GM18873 (cell line): ENCODE data around the gene FRMD5.

Experiments
- ATAC-seq: cut with Tn5 transposase; IDR thresholded peaks from one replicate; pipeline ENCODE4 v1.9.1; 2021; ENCODE audit warnings: mild to moderate bottlenecking, moderate library complexity, moderate number of reproducible peaks; ENCODE audit not compliant: unreplicated experiment, low FRiP score

Gene FRMD5

DNA sequence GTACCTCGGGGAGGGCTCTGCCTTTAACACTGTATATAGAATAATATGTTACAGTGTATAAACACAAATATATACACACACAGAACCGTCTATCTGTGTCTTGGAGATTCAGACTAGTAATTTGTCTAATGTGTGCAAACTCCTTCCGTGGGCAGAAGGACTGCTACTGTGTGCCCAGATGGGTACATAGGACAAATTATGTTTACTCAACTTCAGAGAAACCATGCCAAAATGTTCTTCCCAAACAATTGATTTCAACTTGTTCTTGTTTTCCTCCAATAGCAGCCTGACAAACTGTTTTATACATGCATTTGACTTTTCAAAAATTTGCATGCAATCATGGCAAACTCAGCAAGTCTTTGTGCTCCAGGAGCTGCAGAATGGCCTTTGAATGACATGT lies 97.5 kb downstream of the FRMD5 start:
- no peak for ATAC-seq

DNA sequence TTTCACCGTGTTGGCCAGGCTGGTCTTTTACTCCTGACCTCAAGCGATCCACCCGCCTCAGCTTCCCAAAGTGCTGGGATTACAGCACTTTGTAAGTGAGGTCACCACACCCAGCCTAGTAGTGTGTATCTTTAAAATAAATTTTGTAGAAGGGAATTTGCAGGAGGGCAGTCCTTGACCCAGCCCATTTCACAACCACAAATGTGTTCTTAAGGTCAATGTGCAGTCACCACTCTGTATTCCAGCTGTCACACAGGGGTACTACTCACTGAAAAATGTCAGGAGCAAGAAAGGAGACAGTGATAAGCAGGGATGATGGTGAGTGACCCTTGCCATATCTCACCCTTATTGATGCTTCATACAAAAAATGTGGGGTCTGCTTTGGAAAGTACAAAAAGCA lies 98.5 kb downstream of the FRMD5 start:
- no peak for ATAC-seq

DNA sequence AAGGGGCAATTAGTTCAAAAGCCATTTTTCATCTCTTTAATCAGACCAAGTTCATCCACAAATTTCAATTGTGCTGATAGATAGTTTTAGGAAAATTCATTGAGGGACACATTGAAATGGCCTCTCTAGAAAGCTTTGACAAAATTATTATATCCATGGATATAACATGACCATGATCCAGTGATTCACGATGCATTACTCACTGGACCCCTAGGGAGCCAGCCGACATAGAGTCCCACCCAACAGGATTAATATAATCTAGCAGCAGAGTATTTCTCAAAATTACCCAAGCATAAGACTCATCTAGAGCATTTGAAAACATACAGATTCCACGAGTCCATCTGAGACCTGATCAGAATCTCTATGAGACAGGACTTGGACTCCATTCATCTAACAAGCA lies 100.3 kb downstream of the FRMD5 start:
- no peak for ATAC-seq

DNA sequence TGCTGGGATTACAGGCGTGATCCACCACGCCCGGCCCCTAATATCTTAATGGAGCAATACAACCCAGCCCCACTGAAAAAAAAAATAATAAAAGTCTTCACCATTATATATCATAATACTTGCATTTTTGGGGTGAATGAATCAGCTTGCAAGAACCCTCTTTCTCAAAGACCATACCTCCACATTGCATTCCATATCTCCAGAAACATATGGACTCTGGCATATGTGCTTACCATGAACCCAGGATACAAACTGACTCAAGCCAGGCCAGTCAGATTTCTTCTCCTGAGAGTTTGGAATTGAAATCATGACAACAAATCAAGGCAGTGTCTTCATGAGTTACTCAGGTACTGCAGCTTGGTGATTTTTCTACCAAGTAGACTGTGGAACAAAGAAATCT lies 101.2 kb downstream of the FRMD5 start:
- no peak for ATAC-seq

DNA sequence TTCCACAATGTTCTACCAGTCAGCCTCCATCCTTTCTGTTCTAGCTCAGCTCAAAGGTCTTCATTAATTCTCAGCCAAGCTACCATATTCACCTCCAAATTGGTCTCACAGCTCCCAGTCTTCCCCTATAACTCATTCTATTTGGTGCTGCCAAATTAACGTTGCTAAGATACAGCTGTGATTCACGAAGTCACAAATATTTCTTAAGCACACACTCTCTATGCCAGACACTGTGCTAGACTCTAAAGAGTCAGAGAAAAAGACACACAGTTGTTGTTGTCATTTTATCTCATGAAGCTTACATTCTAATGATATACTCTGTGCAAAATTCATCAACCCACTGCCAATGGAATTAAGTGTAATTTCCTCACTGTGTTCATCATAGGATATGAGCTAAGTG lies 102.8 kb downstream of the FRMD5 start:
- no peak for ATAC-seq

DNA sequence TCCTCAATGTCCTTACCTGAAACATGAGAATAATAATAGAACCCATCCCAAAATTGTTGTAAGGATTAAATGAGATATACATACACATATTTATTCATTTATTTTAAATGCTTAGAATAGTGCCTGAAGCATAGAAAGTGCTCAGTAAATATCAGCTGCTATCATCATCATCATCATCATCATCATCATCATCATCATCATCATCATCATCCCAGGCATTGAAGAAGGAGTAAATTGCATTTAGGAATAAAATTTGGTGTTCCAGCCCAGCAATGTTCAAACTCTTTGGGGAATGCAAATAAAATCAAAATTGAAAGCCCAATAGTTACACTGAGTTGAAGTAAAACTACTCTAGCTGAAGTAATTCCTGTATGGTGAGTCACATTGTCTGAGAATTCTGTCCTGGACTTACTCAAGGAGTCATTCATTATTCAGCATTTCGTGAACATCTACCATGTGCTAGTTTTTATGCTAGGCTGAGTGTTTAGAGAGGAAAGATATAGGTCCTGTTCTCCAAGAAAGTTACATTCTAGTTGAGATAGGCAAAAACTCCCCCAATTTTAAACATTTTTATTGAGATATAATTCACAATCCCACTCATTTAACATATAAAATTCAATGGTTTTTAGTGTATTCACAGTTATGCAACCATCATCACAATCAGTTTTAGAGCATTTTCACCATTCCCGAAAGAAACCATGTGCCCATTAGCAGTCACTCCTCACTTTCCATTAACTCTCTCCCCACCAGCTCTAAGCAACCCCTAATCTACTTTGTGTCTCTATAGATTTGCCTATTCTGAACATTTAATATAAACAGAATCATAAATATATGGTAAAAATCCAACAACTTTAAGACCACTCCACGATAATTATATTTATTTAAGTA lies 107.2 kb downstream of the FRMD5 start:
- no peak for ATAC-seq

DNA sequence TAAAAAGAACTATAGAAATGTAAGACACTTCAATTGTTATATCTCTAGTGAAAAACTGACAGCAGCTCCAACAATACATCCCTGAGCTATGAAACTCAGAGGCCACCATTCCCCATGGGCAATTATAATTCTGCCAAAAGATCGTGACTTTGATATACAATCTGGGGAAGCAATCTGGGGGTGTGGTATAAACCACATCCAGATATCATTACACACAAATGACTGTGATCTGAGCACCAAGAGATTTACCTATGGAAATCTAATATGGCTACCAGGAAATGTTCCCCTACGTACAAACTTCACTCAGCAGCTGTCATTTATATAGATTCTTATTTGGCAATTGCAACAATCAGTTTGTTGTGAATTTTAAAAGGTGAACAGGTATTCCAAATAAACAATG lies 110.3 kb downstream of the FRMD5 start:
- ATAC-seq, result no peak

DNA sequence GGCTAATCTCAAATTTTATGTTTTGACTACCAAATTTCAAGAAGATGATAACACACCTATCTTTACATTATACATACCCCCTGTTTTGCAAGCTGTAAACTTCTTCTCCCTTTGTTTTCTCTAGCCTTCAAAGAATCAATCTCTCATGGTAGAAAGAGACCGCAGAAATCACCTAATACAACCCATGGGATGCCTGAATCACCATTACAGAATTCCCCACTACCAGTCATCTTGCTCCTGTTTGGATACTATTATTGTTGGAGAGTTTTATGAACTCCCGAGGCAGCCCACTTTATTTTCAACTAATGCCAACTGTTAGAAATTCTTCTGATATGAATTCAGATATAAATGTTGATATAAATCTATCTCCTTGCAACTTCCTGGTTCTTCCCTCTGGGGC lies 110.9 kb downstream of the FRMD5 start:
- ATAC-seq, result no peak

DNA sequence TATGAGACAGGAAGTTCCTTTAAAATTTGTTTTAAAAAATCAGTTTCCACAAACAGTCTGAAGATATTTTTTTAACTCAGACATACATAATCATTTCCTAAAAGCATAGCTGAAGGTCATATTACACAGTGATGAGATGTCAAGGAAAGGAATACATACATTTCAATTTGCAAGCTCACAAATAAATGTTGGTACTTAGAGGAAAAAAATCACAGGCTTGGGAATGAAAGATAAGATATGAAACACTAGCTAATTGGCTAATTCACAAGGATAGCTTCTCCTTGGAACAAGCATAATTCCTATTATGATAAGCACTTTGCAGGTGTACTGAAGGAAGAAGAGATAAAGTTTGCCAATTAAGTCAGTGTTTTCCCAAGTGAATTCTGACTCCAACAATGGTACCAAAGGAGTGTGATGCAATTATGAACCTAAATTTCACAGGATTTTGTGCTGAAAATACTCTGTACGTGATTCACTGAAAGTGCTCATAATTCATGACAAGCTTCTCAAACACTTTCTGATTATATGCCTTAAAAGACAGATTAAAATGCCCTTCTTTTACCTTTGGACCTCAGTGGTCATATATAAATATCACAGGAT lies 112.4 kb downstream of the FRMD5 start:
- no peak for ATAC-seq

DNA sequence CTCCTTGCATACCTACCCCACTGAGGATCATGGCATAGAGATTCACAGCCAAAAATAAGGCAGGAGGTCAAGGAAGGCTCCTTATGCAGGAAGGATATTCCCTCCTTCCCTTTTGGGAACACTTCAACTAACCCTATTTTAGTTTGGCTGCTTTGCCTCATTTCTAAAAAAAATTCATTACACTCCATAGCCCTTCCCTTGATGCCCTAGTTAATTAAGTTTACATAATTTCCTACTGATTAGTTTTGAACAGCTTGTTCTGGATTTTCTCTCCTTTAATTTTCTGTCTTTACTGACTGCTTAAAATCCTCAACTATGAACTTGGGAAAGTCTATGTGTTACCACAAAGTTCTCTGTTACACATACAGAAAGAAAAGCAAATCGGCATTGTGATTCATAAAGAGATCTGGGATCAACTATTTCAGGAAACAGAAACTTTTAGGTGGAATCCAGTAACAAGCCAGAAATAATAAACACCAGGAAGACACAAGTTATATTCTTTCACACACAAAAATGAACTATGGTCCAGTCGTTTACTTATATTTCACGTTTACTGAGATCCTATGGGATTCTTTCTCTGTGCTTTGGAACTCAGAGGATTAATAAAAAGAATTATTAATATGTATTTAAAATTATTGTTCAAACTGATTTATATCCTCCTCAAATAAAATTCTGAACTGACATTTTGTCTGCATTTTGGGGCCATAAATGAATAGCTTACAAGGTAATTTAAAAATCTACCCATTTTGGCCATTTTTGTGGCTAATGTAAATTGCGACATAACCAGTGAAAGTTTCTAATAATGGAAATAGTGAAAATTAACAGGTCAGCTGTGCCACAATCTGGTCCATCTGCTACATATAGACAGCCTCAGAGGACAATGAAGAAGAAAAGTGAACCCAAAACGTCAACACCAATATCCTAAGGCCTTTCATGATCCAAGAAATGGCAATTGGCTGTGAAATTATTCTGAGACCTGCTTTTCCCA lies 113.8 kb downstream of the FRMD5 start:
- no peak for ATAC-seq

DNA sequence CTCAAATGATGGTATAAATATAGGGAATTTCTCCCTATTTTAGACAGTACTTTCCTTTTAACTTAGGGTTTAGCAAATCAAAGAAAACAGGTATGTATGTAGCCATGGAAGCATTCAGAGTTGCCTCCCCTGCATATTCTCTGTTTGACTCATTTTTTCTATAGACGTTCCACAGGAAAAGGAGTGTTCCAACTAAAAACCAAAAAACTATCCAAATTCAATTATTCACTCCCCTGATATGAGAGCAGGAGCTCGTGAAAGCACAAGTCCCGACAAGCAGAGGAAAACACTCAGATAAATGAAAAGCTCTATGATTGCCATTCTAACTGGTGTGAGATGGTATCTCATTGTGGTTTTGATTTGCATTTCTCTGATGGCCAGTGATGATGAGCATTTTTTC lies 119.5 kb downstream of the FRMD5 start:
- no peak for ATAC-seq

DNA sequence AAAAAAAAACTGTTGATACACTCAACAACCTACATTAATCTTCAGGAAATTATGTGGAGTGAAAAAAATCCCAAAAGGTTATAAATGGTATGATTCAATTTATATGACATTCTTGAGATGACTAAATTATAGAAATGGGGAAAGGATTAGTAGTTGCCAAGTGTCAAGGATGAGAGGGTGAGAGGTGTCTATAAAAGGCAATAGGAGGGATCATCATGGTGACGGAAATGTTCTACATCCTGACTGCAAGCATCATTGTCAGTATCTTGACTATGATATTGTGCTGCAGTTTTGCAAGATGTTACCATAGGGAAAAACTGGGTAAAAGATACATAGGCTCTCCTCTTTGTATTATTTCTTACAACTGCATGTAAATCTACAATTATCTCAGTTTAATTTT lies 125.6 kb downstream of the FRMD5 start:
- ATAC-seq, result no peak

DNA sequence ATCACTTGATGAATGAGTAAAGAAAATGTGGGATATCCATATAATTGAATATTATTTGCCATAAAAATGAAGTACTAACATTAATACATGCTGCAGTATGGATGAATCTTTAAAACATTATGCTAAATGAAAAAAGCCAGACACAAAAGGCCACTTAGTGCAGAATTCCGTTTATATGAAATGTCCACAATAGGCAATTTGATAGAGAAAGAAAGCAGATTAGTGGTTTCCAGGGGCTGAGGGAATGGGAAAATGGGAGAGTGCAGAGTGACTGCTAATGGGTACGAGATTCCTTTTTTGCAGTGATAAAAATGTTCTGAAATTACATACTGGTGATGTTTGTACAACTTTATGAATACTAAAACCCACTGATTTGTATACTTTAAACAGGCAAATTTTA lies 126.7 kb downstream of the FRMD5 start:
- ATAC-seq, result no peak

DNA sequence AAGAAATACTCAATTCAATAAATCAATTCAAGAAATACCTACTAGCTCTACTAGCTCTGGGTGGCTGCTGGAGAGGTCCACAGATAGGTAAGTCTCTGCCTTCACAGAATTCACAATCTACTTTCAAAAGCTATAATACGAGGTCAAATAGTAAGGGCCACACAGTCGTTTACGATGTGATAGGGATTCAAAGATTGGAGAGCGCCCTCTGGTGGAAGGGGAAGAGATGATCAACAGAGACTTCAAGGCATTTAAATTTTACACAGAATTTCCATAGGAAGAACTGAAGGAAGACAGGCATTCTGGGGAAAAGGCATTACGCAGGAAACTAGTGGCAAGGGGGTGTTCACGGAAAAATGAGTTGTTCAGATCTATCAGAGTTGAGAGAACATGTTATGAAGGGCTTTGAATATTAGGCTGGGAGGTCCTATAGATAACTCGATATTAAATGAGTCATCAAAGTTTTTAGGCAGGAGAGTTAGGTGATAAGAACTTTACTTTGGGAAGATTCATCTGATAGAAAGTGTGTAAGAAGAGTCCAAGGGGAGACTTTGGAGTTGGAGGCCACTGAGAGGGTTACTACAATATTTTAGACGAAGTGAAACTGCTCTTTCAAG lies 128.8 kb downstream of the FRMD5 start:
- ATAC-seq, result no peak

DNA sequence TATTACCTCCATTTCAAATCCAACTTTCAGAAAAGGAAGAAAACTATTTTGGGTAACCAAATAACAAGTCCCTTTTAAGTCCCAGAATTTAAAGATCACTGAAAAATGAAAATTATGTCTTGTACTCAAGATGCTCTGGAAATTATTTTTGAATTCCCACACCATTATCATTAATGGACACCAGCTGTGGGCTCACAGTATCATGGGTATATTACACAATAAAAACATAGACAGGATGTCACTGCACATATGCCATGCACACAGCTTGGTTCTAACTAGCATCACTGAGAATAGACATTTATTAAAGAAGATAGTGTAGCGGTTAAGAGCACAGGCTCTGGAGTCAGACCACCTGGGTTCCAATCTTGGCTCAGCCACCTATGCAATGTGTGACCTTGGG lies 130.4 kb downstream of the FRMD5 start:
- no peak for ATAC-seq

DNA sequence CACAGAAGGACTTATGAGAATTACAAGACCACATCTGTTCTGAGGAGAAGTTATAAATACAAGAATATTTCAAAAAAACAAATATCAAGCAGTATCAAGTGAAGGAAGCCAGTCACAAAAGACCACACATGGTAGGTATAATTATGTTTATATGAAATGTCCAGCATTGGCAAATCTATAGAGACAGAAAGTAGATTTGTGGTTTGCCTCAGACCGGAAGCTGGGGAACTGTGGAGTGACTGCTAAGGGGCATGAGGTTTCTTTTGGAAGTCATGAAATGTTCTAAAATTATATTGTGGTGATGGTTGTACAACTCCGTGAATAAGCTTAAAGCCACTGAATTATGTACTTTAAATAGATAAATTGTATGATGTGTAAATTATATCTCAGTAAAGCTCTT lies 136.9 kb downstream of the FRMD5 start:
- no peak for ATAC-seq

DNA sequence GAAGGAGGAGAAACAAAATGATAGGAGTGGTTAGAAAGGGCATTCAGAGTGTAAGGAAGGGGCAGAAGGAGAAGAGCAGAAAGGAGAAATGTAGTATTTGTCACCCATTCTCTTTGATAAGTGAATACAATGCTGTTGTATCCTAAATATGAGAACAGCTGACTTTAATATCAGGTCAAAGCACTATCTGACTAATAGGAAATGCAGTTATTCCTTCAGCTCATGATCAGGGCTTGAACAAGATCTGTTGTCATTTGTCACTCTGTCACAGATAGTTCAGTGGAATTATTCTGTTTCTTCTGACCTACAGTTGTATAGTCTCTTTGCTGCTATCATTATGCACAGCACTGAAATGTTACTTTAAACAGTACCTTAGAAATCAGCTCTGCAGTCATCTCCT lies 149.4 kb downstream of the FRMD5 start:
- ATAC-seq, result no peak

DNA sequence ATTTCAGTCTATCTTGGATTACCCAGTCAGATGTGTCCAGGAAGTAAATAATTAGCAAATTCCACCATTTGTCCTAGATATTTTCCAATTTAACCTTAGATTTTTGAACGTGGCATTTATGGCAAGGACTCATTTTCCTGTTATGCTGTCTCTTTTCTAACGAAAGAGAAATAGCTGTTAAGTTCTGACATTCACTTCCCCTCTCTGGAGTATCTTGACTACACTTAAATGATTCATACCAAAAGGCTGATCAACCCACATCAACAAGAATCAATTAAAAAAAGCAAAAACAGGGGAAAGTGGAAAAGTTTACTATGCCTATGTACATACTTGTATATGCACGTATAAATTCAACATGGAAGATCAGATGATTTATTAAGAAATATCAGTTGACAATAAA lies 149.9 kb downstream of the FRMD5 start:
- ATAC-seq, result no peak

DNA sequence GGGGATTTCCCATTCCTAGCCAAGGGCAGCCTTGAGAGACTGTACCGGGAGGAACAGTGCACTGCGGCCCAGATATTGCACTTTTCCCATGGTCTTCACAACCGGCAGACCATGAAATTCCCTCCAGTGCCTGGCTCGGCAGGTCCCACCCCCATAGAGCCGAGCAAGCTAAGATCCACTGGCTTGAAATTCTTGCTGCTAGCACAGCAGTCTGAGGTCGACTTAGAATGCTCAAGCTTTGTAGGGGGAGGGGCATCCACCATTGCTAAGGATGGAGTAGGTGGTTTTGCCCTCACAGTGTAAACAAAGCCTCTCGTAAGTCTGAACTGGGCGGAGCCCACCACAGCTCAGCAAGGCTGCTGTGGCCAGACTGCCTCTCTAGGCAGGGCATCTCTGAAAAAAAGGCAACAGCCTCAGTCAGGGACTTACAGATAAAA lies 156.3 kb downstream of the FRMD5 start:
- ATAC-seq, result no peak
